B cell (primary cell): ENCODE results near the gene CDC42BPG. TPM values are rescaled to one million over a fixed set of nuclear protein-coding genes. Genes with fewer than 3 reads are reported as not detected.

ENCODE experiments used
- ATAC-seq: fragments of 200-7000 bp; cut with Tn5 transposase; one replicate; pipeline ENCODE4 v1.10.0; 2021; ENCODE audit warnings: low read depth, mild to moderate bottlenecking, moderate number of reproducible peaks, moderate library complexity
- CTCF ChIA-PET: fragments of 350-600 bp; sonication (Branson Sonifier 250); formaldehyde crosslinking; loops from one replicate; lab custom pipeline; 2021; ENCODE audit warnings: antibody characterized with exemption, inconsistent platforms; lab: Charles Lee
- POLR2A ChIA-PET: fragments of 350-600 bp; sonication (Branson Sonifier 250); formaldehyde crosslinking; loops from one replicate; lab custom pipeline; 2021; ENCODE audit warnings: antibody characterized with exemption; lab: Charles Lee
- DNase-seq: peaks from one replicate; pipeline ENCODE4 v3.0.0; 2013
- H2AFZ ChIP-seq: 2 replicates; pipeline ENCODE4 v1.6.1; 2012; ENCODE audit warnings: mild to moderate bottlenecking, low read depth, low read length; ENCODE audit not compliant: insufficient read depth, poor library complexity, severe bottlenecking
- H3K27ac ChIP-seq, 2 donors: 1 replicate in 1 of 2; 2 replicates in 1 of 2; pipeline ENCODE4 v1.5.1; 2012 to 2013; ENCODE audit warnings: low read length in 2 of 2, mild to moderate bottlenecking in 2 of 2, moderate library complexity in 1 of 2
- H3K27me3 ChIP-seq, 4 experiments: fragments of 200-600 bp in 1 of 4; sonication (generic) in 1 of 4; replicated peaks in 1 of 4; 1 replicate in 2 of 4; 2 replicates in 2 of 4; pipeline versions ENCODE4 v1.6.1 to v1.7.0; 2013 to 2016; ENCODE audit warnings: low read length in 3 of 4, mild to moderate bottlenecking in 2 of 4, mixed read lengths in 1 of 4, moderate library complexity in 1 of 4; ENCODE audit not compliant: insufficient read depth in 4 of 4, control insufficient read depth in 3 of 4; ENCODE audit errors: control extremely low read depth in 1 of 4
- H3K36me3 ChIP-seq, 2 experiments: replicated peaks in 1 of 2; 1 replicate in 1 of 2; 2 replicates in 1 of 2; pipeline versions ENCODE4 v1.6.1 to v1.7.1; 2013; ENCODE audit warnings: low read length in 1 of 2; ENCODE audit not compliant: insufficient read depth in 2 of 2, control insufficient read depth in 1 of 2; ENCODE audit errors: control extremely low read depth in 1 of 2, extremely low read depth in 1 of 2
- H3K4me1 ChIP-seq, 2 donors: fragments of 200-600 bp in 1 of 2; sonication (generic) in 1 of 2; 1 replicate in 1 of 2; 2 replicates in 1 of 2; pipeline versions ENCODE4 v1.5.1 to v1.6.1; 2013 to 2017; ENCODE audit warnings: low read length in 2 of 2; ENCODE audit not compliant: control insufficient read depth in 2 of 2, insufficient read depth in 2 of 2
- H3K4me2 ChIP-seq: replicated peaks from 2 replicates; pipeline ENCODE3; 2012; ENCODE audit warnings: mild to moderate bottlenecking, low read depth, low read length; ENCODE audit not compliant: poor library complexity, severe bottlenecking
- H3K4me3 ChIP-seq, 5 experiments: fragments of 200-600 bp in 1 of 5; sonication (generic) in 1 of 5; 1 replicate in 3 of 5; 2 replicates in 2 of 5; pipeline versions ENCODE4 v1.5.1 to v1.7.0; 2011 to 2016; ENCODE audit warnings: low read length in 4 of 5, mild to moderate bottlenecking in 4 of 5, low read depth in 2 of 5, control low read depth in 1 of 5, moderate library complexity in 1 of 5; ENCODE audit not compliant: insufficient read depth in 1 of 5; ENCODE audit errors: control extremely low read depth in 1 of 5, extremely low read depth in 1 of 5
- H3K79me2 ChIP-seq: fragments of 200-600 bp; sonication (generic); one replicate; pipeline ENCODE4 v1.6.0; 2016; ENCODE audit warnings: low read length; ENCODE audit not compliant: control insufficient read depth, insufficient read depth
- H3K9ac ChIP-seq: fragments of 200-600 bp; sonication (generic); 2 replicates; pipeline ENCODE4 v1.6.1; 2017; ENCODE audit warnings: mild to moderate bottlenecking, low read length, moderate library complexity
- H3K9me3 ChIP-seq, 3 donors: one replicate each; pipeline versions ENCODE4 v1.6.1 to v1.7.1; 2013; ENCODE audit warnings: low read length in 2 of 3; ENCODE audit not compliant: control insufficient read depth in 2 of 3, insufficient read depth in 1 of 3; ENCODE audit errors: control extremely low read depth in 1 of 3
- H4K20me1 ChIP-seq: 2 replicates; pipeline ENCODE4 v1.6.0; 2012; ENCODE audit warnings: mild to moderate bottlenecking, low read length; ENCODE audit not compliant: insufficient read depth, control insufficient read depth, poor library complexity, severe bottlenecking
- H3K27ac Mint-ChIP-seq: one replicate; pipeline ENCODE4 v1.8.0; 2021; ENCODE audit warnings: mixed read lengths
- H3K27me3 Mint-ChIP-seq: one replicate; pipeline ENCODE4 v1.8.0; 2021; ENCODE audit warnings: mixed read lengths
- H3K4me1 Mint-ChIP-seq: one replicate; pipeline ENCODE4 v1.8.0; 2021; ENCODE audit warnings: mixed read lengths
- H3K4me3 Mint-ChIP-seq: one replicate; pipeline ENCODE4 v1.8.0; 2021; ENCODE audit warnings: mixed read lengths
- H3K9me3 Mint-ChIP-seq: one replicate; pipeline ENCODE4 v1.8.0; 2022; ENCODE audit warnings: mixed read lengths; ENCODE audit not compliant: insufficient read depth
- CTCF ChIP-seq: fragments of 200-600 bp; IDR thresholded peaks from one replicate; pipeline ENCODE4 v1.8.0; 2022; ENCODE audit warnings: antibody characterized with exemption, mild to moderate bottlenecking
- EZH2 ChIP-seq: IDR thresholded peaks from 2 replicates; pipeline ENCODE4 v1.6.1; 2012; ENCODE audit warnings: borderline replicate concordance, low read depth, mild to moderate bottlenecking, moderate library complexity, low read length; ENCODE audit not compliant: insufficient read depth, poor library complexity, severe bottlenecking
- WGBS: methylation state at CpG from one replicate; pipeline ENCODE4 v1.1.5; 2013; ENCODE audit warnings: missing lambda C conversion rate; ENCODE audit not compliant: insufficient coverage; 5-methylcytosine and 5-hydroxymethylcytosine counted together
- intact Hi-C: fragments of 100-400 bp; cut with micrococcal nuclease; formaldehyde crosslinking; loops from one replicate; pipeline ENCODE4 v1.10.0; 2022
- polyA plus RNA-seq: library from polyadenylated mRNA; depleted of rRNA; stranded (reverse); fragments of >200 nt; gene quantifications from 2 replicates; pipeline ENCODE4 v1.2.3, GENCODE V29; 2012
- total RNA-seq, 2 donors: library from RNA; stranded (reverse); fragments of 120-200 nt in 1 of 2; gene quantifications; 1 replicate in 1 of 2; 2 replicates in 1 of 2; pipeline versions ENCODE4 v1.2.3 to v1.2.4, GENCODE V29; 2013 to 2022

CDC42BPG gene
- total and polyA plus RNA-seq, 2 donors (not counting 1 experiment from before 2014, with no cell fraction given), result 3.7 to 8.7 TPM

DNA sequence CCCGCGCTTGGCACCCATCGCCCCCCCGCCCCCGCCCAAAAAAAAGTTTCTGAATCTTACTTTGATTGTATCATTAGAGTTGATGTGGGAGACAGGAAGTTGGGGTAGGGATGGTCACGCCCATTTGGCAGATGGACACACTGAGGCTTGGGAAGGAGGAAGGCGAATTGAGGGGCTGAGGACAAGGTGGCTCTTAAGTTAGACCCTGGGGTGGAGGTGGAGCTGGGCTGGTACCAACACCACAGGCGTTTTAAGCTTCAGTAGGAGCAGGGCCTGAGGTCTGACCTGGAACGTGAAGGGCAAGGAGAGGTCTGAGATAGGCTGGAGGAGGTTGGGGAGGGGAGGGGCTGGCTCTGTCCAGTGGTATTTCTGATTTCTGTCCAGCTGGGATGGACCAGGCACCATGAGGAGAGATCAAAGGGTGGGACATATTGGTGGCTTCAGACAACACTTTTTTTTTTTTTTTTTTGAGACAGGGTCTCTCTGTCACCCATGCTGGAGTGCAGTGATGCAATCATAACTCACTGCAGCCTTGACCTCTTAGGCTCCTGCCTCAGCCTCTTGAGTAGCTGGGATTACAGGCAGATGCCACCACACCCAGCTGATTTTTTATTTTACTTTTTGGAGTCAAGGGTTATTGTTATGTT is 799 bp upstream of the CDC42BPG start:
- H3K9me3 Mint-ChIP-seq, result no peaks in the 10 kb centered on the region
- intact Hi-C loops, result loop anchor here (2.0 to 10.0 kb wide), 5 partner anchors 34 to 266 kb away; partner anchors contain the start of genes MEN1, RASGRP2, SF1 and TM7SF2
- peak overlapping the region in 4 of 5 experiments; percentile 56 to 62 (median 59) for H3K4me3 ChIP-seq

More for the DNA sequence above, 799 bp upstream of the CDC42BPG start:
- Histone ChIP-seq H2AFZ (peak overlapping the region; percentile 77), H3K27me3 (no peaks in the 10 kb centered on the region), H4K20me1 (no peaks in the 10 kb centered on the region), H3K4me2 (peak overlapping the region; percentile 88), H3K36me3 (no peaks in the 10 kb centered on the region), H3K9me3 (no peaks in the 10 kb centered on the region), H3K4me1 (peaks cover 38 to 51% of the 10 kb centered on the region in 2 donors), H3K9ac (peak overlapping the region; percentile 62), H3K79me2 (peaks cover 30% of the 10 kb centered on the region), H3K27ac (peak overlapping the region; percentile 50 to 51)
- H3K27me3 Mint-ChIP-seq, result no peaks in the 10 kb centered on the region
- ChIA-PET CTCF (interaction anchor here (0.6 to 29.2 kb wide), 8 partner anchors 18 to 272 kb away, joined by 3 to 1254 read pairs (median 10); partner anchors contain the start of genes ARL2, EHD1, RASGRP2 and TM7SF2), POLR2A (interaction anchor here (0.6 to 6.9 kb wide), 6 partner anchors 20 to 102 kb away, joined by 4 to 43 read pairs (median 12); partner anchors contain the start of genes RASGRP2 and SF1)
- DNase-seq, result no peak
- H3K27ac Mint-ChIP-seq, result peak overlapping the region; percentile 72
- 66% methylated on average over 4 of the region's 9 CpGs for whole genome bisulfite sequencing
- peaks cover 44% of the 10 kb centered on the region for H3K4me1 Mint-ChIP-seq
- no peak for ATAC-seq
- H3K4me3 Mint-ChIP-seq, result peak overlapping the region; percentile 72
- no peak for TF ChIP-seq EZH2
- no peak for TF ChIP-seq CTCF
